Measurements from ENCODE around the gene DBNDD1.

Gene DBNDD1

GRCh38 chr16:90037276-90037675 lies 18.0 kb upstream of the DBNDD1 start:
- DNase-seq (ENCODE audit: low spot score) (no peak), FAIRE-seq (no peak)

DNA sequence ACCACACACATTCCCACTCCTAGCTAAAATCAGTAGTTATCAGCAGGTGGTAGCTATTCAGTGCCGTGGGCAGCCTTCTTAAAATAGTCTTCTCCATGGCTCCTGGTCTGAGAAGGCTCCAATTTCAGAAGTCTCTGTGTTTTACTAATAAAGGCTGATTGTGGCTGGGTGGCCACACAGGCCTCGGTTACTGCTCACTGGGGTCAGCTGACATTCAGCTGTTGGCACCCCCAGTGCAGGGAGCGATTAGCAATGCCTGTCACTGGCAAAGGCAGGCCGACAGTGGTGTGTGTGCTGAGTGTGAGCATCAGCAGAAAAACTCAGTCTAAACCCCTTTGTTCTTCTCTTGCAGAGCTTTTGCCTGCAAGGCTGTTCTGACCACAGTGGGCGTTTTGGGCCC lies 16.6 kb upstream of the DBNDD1 start:
- FAIRE-seq (no peak), DNase-seq (ENCODE audit: low spot score) (no peak)

- no peak for DNase-seq (ENCODE audit: low spot score)
- FAIRE-seq = no peak
Measured at GRCh38 chr16:90034504-90034903, 15.2 kb upstream of the DBNDD1 start.

DNA sequence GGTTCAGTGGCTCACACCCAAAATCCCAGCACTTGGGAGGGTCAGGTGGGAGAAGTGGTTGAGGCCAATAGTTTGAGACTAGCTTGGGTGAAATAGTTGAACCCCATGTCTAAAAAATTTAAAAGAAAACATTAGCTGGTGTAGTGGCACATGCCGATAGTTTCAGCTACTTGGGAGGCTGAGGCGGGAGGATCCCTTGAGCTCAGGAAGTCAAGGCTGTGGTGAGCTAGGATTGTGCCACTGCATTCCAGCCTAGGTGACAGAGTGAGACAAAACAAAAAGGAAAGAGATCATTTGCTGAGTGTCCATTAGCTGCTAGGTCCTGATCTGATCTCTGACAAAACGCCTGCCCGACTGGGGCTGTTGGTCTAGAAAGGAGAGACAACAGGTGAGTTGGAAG lies 14.1 kb upstream of the DBNDD1 start:
- FAIRE-seq = no peak
- no peak for DNase-seq (ENCODE audit: low spot score)

DNA sequence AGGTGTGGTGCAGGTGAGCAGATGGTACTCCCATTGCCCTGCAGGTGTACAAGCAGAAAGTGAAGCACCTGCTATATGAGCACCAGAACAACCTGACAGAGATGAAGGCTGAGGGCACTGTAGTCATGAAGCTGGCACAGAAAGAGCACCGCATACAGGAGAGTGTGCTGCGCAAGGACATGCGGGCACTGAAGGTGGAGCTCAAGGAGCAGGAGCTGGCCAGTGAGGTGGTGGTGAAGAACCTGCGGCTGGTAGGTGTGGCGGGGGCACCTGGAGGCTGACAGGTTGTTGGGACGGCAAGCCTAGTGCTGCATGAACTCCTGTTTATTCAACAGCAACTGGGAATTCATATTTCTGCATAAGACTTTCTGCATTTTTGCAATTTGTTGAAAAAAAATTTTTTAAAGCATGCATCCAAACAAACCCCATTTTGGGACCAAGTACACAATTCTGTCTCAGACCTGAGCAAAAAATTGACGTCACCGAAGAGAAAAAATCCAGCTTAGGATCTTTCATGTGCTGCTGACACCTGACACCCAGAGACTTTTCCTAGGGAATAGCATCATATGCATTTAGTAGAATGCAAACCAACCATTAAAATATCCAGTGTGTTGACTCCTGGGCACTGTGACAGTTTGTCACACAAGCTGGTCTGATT lies 13.5 kb upstream of the DBNDD1 start:
- FAIRE-seq = no peak
- DNase-seq (ENCODE audit: low spot score) = no peak

DNA sequence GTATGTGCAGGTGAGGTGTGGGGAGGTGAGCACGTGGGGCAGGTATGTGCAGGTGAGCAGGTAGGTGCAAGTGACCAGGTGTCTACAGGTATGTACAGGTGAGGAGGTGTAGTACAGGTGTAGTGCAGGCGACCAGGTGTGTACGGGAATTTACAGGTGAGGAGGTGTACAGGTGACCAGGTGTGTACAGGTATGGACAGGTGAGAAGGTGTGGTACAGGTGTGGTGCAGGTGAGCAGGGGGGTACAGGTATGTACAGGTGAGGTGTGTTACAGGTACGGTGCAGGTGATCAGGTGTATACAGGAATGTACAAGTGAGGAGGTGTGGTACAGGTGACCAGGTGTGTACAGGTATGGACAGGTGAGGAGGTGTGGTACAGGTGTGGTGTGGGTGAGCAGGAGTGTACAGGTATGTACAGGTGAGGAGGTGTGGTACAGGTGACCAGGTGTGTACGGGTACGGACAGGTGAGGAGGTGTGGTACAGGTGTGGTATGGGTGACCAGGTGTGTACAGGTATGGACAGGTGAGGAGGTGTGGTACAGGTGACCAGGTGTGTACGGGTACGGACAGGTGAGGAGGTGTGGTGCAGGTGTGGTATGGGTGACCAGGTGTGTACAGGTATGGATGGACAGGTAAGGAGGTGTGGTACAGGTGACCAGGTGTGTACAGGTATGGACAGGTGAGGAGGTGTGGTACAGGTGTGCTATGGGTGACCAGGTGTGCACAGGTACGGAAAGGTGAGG lies 12.8 kb upstream of the DBNDD1 start:
- FAIRE-seq (peak; percentile 99), DNase-seq (ENCODE audit: low spot score) (no peak)

GRCh38 chr16:90031186-90031930 lies 12.1 kb upstream of the DBNDD1 start:
- FAIRE-seq (no peak), DNase-seq (ENCODE audit: low spot score) (no peak)

DNA sequence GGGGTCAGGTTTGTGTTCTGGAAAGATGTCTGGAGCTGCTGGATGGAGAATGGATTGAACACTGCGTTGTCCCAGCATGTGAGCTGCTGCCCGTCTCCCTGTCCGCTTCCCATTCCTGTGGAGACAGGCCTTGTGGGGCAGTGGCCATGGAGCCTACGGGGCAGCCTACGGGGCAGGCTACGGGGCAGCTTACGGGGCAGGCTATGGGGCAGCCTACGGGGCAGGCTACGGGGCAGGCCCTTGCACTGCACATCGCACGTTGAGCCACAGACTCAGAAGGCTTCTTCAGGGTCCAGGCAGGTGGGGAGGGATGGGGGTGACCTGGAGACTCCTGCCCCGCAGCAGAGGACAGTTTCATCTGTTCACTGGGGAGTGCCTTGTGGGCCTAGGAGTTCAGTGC lies 9.7 kb upstream of the DBNDD1 start:
- FAIRE-seq (no peak), DNase-seq (ENCODE audit: low spot score) (no peak)

DNA sequence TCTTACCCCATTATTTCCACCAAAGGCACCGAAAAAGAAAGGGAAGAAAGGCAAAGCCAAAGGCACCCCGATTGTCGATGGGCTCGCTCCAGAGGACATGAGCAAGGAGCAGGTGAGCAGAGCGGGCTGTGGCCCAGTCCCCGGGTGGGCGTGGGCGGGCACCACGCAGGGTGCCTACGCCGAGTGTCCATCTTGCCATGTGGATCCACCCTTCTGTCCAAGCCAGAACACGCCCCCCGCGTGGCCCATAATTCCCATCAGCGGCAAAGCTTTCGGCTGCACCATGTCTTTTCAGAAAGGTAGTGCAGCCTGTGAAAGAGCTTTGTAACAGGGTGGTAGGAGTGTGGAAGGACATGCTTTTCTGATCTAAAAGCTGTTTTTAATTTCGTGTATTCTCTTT lies 8.4 kb upstream of the DBNDD1 start:
- FAIRE-seq (no peak), DNase-seq (ENCODE audit: low spot score) (no peak)

DNA sequence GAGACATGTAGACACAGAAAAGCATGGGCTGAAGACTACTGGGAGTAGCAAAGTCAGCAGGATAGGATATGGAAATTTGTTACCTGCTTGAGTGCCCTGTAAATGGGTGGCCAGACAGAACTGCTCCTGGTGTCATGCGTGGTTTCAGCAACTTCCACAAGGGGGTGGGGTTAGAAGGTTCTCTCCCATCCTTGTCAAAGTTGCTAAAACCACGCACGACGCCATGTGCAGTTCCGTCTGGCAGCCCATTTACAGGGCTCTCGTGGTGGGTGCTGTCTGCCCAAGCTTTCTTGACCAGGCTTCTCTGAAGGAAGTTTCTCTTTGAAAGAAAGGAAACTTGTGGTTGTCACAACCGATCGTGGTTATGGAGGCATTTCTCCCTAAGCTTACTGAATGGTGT lies 6.9 kb upstream of the DBNDD1 start:
- DNase-seq (ENCODE audit: low spot score) = no peak
- FAIRE-seq = no peak

DNA sequence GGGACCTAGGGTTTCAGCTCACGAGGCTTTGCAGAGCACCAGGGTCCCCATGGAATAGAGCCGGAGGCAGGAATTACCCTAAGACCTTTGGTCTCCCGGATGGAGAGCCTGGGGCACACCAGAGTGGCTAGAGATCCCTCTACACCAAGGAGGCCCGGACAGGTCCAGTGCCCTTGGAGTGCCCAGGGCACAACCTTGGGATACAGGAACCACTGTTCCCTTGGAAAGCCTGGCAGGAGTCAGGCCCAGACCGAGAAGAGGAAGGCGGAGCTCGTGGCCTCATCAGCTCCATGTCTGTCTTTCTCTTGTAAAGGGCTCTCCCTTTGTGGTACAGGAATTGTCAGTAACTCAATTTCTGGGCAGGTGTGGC lies 3.8 kb upstream of the DBNDD1 start:
- FAIRE-seq = no peak
- DNase-seq (ENCODE audit: low spot score) = no peak

DNA sequence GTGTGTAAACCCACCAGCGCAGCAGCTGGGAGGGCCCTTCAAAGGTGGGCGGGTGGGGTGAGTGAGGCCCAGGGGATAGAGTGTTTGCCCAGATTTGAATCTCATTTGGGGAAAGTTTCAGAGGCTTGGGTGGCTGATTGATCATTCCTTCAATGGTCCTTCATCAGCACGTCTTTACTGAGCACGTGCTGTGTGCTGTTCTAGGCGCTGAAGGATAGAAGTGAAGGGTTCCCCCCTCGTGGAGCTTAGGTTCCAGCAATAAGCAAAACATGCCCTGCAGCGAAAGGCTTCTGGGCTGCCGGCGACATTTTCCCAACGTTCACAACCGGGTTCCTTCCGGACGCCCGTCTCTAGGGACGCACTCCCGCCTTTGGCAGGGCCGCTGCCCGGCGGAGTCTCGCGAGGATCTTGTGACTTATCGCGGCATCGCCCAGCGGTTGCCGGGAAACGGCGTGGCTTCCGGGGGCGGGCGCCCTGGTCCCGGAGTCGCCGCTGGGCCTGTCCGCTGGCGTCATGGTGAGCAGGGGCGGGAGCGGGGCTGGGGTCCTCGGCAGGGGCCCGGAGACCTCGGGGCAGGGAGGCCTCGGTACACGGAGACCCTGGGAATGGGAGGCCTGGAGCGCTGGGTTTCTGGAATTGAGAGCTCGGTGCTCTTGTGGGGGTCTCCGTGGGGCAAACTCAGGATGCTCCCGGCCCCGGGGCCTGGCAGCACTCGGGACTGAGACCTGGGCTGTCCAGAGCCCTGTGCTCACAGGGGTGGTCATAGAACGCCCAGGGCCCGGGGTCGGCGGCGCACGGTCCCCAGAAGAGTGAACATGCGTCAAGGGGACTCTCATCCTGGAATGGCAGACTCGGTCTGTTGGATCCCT lies 3.2 kb upstream of the DBNDD1 start:
- peak; percentile 32 for FAIRE-seq
- DNase-seq (ENCODE audit: low spot score) = peak; percentile 98

DNA sequence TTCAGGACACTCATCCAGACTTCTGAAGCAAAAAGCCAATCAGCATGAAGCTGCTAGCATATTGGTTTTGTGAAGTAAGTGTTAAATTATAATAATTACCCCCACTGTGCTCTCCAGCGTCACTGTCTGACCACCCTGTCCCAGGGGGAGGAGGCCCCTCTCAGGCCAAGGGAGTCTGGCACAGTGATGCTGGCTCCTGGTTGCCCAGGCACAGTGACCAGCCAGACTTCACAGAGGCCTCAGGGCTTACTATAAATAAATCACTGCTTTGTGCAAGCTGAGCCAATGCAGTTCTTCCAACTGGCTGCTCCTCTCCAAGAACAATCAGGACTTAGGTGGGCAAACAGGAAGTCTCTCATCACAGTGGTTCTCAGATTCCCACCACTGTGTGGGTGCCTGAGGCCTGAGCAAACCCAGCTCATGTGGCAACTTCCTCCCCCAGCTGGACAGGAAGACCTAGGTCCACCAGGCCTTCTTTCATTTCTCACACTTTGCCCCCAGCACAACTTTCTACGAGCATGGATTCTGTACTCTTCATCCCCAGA lies 1.7 kb upstream of the DBNDD1 start:
- FAIRE-seq (no peak), DNase-seq (ENCODE audit: low spot score) (no peak)

GRCh38 chr16:90020260-90020837 lies 1.1 kb upstream of the DBNDD1 start:
- DNase-seq (ENCODE audit: low spot score) = no peak
- no peak for FAIRE-seq

GRCh38 chr16:90019543-90020259 lies 445 bp upstream of the DBNDD1 start:
- FAIRE-seq (no peak), DNase-seq (ENCODE audit: low spot score) (peak; percentile 88)

DNA sequence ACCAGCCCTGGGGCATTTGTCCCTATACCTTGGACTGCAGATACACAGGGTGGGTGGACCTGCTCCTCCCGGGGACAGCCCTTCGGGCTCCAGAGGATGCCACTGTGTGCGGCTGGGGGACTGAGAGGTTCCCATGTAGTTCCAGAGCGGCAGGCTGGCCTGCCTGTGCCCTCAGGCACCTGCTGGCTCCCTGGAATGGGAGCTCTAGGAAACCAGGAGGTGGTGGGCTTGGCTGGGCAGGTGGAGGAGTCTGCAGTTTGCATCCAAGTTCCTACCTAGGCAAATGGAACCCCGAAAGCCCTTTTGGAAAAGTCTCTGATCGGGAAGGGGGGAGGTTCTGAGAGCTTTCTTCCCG lies 982 bp downstream of the DBNDD1 start:
- no peak for FAIRE-seq
- no peak for DNase-seq (ENCODE audit: low spot score)

GRCh38 chr16:90016339-90016950 lies 2.8 kb downstream of the DBNDD1 start:
- FAIRE-seq = no peak

GRCh38 chr16:90015586-90016338 lies 3.5 kb downstream of the DBNDD1 start:
- DNase-seq (ENCODE audit: low spot score) (no peak), FAIRE-seq (no peak)

More at GRCh38 chr16:90016339-90016950, 2.8 kb downstream of the DBNDD1 start:
- no peak for DNase-seq (ENCODE audit: low spot score)

Measured in urothelium cell line (cell line).